22Rv1 (cell line): ENCODE results near the gene HLA-F.

Source experiments
- H3K27ac ChIP-seq: fragments of 450-650 bp; 2 replicates; pipeline ENCODE4 v1.5.1; 2017
- CTCF ChIP-seq: fragments of 450-650 bp; IDR thresholded peaks from 2 replicates; pipeline ENCODE4 v1.5.1; 2017; ENCODE audit warnings: mild to moderate bottlenecking
- ZFX ChIP-seq: fragments of 450-650 bp; IDR thresholded peaks from 2 replicates; pipeline ENCODE4 v1.6.1; 2017; ENCODE audit warnings: antibody characterized with exemption, borderline replicate concordance

Gene HLA-F

GRCh38 chr6:29753309-29753644 lies 30.0 kb downstream of the HLA-F start:
- TF ChIP-seq ZFX (no peak), CTCF (peak; percentile 14)
- H3K27ac ChIP-seq, result peak overlapping the region; percentile 51; the same call in 1 of the 2 replicates

- no peak overlapping the region for H3K27ac ChIP-seq
- TF ChIP-seq CTCF (no peak), ZFX (no peak)
Observed at GRCh38 chr6:29755295-29755871, 32.1 kb downstream of the HLA-F start.

GRCh38 chr6:29757282-29757681 lies 34.0 kb downstream of the HLA-F start:
- H3K27ac ChIP-seq, result no peak overlapping the region
- no peak for TF ChIP-seq ZFX
- no peak for TF ChIP-seq CTCF

GRCh38 chr6:29757701-29758293 lies 34.6 kb downstream of the HLA-F start:
- H3K27ac ChIP-seq, result no peak overlapping the region
- no peak for TF ChIP-seq ZFX
- TF ChIP-seq CTCF, result no peak

- H3K27ac ChIP-seq, result no peak overlapping the region
- TF ChIP-seq ZFX (no peak), CTCF (no peak)
Observed at GRCh38 chr6:29758761-29759160, 35.5 kb downstream of the HLA-F start.

- TF ChIP-seq CTCF (no peak), ZFX (no peak)
Observed at GRCh38 chr6:29759457-29759856, 36.2 kb downstream of the HLA-F start.

GRCh38 chr6:29760328-29760727 lies 37.1 kb downstream of the HLA-F start:
- H3K27ac ChIP-seq, result no peak overlapping the region
- no peak for TF ChIP-seq CTCF
- no peak for TF ChIP-seq ZFX

More at GRCh38 chr6:29759457-29759856, 36.2 kb downstream of the HLA-F start:
- H3K27ac ChIP-seq, result no peak overlapping the region
